Activated CD4-positive, CD25-positive, alpha-beta regulatory T cell treated with anti-CD3 and anti-CD28 coated beads, Interleukin-2, amount 50 U/mL, for 72 hours (primary cell): ENCODE results near the gene GCK.
"Not testable (repeated sequence)": the region's sequence is repeated elsewhere in the genome, so short reads cannot be mapped to it uniquely, and the experiment has no call there.

Experiments used
- DNase-seq: peaks from one replicate; pipeline ENCODE4 v3.0.0; 2021

Gene GCK

GRCh38 chr7:44139311-44140010 lies 49.8 kb downstream of the GCK start:
- no peak for DNase-seq

GRCh38 chr7:44138698-44139097 lies 50.5 kb downstream of the GCK start:
- DNase-seq = no peak

- DNase-seq = no peak
Measured at GRCh38 chr7:44136731-44137130, 52.5 kb downstream of the GCK start.

GRCh38 chr7:44134943-44135628 lies 54.2 kb downstream of the GCK start:
- DNase-seq = no peak

GRCh38 chr7:44133295-44133694 lies 55.9 kb downstream of the GCK start:
- DNase-seq = no peak

GRCh38 chr7:44132039-44132438 lies 57.2 kb downstream of the GCK start:
- no peak for DNase-seq

GRCh38 chr7:44131173-44132029 lies 57.8 kb downstream of the GCK start:
- no peak for DNase-seq

- no peak for DNase-seq
Measured at GRCh38 chr7:44128721-44129582, 60.3 kb downstream of the GCK start.

- DNase-seq = no peak
Measured at GRCh38 chr7:44127161-44127560, 62.1 kb downstream of the GCK start.

GRCh38 chr7:44126574-44126973 lies 62.7 kb downstream of the GCK start:
- DNase-seq = not testable (repeated sequence)

GRCh38 chr7:44124822-44125202 lies 64.4 kb downstream of the GCK start:
- DNase-seq = no peak

- DNase-seq = peak; percentile 97
Measured at GRCh38 chr7:44123190-44124003, 65.8 kb downstream of the GCK start, which contains the start of gene POLD2. Gene POLD2, minus strand, starts transcription at chr7:44123548. Its CDS starts 1,495 bp downstream, at chr7:44122053.

- DNase-seq = no peak
Measured at GRCh38 chr7:44122529-44122928, 66.7 kb downstream of the GCK start.

GRCh38 chr7:44121761-44122420 lies 67.3 kb downstream of the GCK start:
- no peak for DNase-seq

- DNase-seq = no peak
Measured at GRCh38 chr7:44120395-44120794, 68.8 kb downstream of the GCK start.

GRCh38 chr7:44119829-44120380 lies 69.3 kb downstream of the GCK start:
- no peak for DNase-seq

- no peak for DNase-seq
Measured at GRCh38 chr7:44117801-44118429, 71.3 kb downstream of the GCK start.

GRCh38 chr7:44116789-44117666 lies 72.2 kb downstream of the GCK start:
- DNase-seq = no peak

GRCh38 chr7:44116087-44116788 lies 73.0 kb downstream of the GCK start:
- DNase-seq = no peak
